T-helper 2 cell treated with Interferon-gamma antibody and Interleukin-4, amounts not matched to agents 5 μg/mL and 100 μg/mL, for 36 hours (primary cell): ENCODE measurements around the gene TAAR8.

Experiments
- DNase-seq: peaks from one replicate; pipeline ENCODE4 v3.0.0; 2021; ENCODE audit warnings: low spot score
- H3K27ac Mint-ChIP-seq: one replicate; pipeline ENCODE4 v1.8.0; 2021; ENCODE audit warnings: mild to moderate bottlenecking, mixed read lengths
- H3K27me3 Mint-ChIP-seq: one replicate; pipeline ENCODE4 v1.8.0; 2021; ENCODE audit warnings: low read depth, mixed read lengths
- H3K36me3 Mint-ChIP-seq: one replicate; pipeline ENCODE4 v1.8.0; 2021; ENCODE audit warnings: low read depth, mixed read lengths
- H3K4me1 Mint-ChIP-seq: one replicate; pipeline ENCODE4 v1.8.0; 2021; ENCODE audit warnings: low read depth, mixed read lengths
- H3K4me3 Mint-ChIP-seq: one replicate; pipeline ENCODE4 v1.8.0; 2022; ENCODE audit warnings: mild to moderate bottlenecking, moderate library complexity, mixed read lengths
- H3K9me3 Mint-ChIP-seq: one replicate; pipeline ENCODE4 v1.8.0; 2021; ENCODE audit warnings: mixed read lengths

The TAAR8 gene, protein sequence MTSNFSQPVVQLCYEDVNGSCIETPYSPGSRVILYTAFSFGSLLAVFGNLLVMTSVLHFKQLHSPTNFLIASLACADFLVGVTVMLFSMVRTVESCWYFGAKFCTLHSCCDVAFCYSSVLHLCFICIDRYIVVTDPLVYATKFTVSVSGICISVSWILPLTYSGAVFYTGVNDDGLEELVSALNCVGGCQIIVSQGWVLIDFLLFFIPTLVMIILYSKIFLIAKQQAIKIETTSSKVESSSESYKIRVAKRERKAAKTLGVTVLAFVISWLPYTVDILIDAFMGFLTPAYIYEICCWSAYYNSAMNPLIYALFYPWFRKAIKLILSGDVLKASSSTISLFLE

DNA sequence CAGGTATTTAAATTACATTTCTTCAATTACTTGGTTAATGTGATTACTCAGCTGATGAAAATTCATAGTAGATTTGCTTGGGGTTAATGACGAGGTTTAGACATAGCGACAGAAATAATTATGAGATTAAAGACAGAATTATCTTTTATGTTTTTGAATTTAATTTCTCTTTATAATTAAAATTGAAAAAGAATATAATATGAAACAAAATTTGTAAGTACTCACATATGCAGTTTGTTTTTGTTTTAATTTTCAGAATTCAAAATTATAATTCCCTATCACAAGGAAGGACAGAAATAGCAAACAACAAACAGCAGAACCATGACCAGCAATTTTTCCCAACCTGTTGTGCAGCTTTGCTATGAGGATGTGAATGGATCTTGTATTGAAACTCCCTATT lies at the start of gene TAAR8:
Gene TAAR8, plus strand, starts transcription at position 301 of the 400 bp plus-strand sequence. Its CDS starts 21 bp downstream, at position 322.
- Mint-ChIP-seq H3K36me3 (no peaks in the 10 kb centered on the region), H3K4me3 (no peak within 1 kb of the TSS), H3K27ac (no peak within 1 kb of the TSS), H3K4me1 (no peaks in the 10 kb centered on the region), H3K27me3 (peaks cover 14% of the 10 kb centered on the region), H3K9me3 (no peaks in the 10 kb centered on the region)
- DNase-seq = no peak

DNA sequence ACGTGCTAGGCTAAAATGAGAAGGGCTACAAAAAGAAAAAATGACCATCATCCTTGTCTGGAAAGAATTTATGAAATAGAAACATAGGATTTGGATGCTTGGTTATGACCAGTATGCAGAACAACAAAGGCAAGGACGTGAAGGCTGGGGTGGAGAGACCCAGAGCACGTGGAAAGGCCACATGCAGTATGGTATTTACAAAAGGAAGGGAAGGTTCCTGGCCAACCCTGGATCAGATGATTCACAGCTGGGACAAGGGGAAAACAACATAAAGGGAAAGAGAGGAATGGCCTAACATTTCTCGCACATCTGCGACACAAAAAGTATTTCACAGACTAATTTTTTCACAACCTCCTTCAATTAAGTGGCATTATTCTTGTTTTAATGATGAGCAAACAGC lies 47.7 kb upstream of the TAAR8 start:
- H3K9me3 Mint-ChIP-seq = no peaks in the 10 kb centered on the region
- H3K27me3 Mint-ChIP-seq = peaks cover 2% of the 10 kb centered on the region
- H3K4me3 Mint-ChIP-seq = no peak overlapping the region
- peaks cover 16% of the 10 kb centered on the region for H3K36me3 Mint-ChIP-seq
- peaks cover 10% of the 10 kb centered on the region for H3K4me1 Mint-ChIP-seq
- H3K27ac Mint-ChIP-seq = no peak overlapping the region
- DNase-seq = no peak

DNA sequence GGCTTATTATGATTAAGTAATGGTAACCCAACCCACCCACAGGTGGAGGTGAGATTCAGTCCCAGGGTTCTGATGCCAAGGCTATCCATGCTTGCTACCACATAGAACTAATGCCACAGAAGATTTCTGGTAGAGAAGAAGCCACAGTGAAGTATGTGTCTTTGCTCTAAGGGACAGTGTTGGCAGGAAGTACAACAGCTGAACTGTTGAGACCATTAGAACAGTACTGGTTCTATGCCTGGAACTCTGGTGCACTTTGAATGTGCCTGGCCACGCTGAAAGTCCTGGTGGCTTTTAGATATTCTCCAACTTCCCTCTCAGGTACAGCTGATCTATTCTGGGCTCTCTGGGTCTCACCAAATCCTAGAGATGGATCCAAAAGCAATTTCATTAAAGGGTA lies 47.3 kb upstream of the TAAR8 start:
- H3K36me3 Mint-ChIP-seq = peaks cover 12% of the 10 kb centered on the region
- no peak overlapping the region for H3K4me3 Mint-ChIP-seq
- no peaks in the 10 kb centered on the region for H3K9me3 Mint-ChIP-seq
- H3K4me1 Mint-ChIP-seq = peaks cover 6% of the 10 kb centered on the region
- H3K27me3 Mint-ChIP-seq = peaks cover 2% of the 10 kb centered on the region
- DNase-seq = no peak
- H3K27ac Mint-ChIP-seq = no peak overlapping the region

DNA sequence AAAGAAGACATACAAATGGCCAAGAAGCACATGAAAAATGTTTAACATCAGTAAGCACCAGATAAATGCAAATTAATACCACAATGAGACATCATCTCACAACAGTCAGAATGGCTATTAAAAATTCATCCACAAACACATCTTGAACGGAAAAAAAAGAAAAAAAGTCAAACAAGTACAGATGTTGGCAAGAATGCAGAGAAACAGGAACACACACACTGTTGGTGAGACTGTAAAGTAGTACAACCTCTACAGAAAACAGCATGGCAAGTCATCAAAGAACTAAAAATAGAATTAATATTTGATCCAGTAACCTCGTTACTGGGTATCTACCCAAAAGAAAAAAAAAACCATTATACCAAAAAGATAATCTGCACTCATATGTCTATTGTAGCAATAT lies 46.0 kb upstream of the TAAR8 start:
- no peak overlapping the region for H3K4me3 Mint-ChIP-seq
- peaks cover 13% of the 10 kb centered on the region for H3K4me1 Mint-ChIP-seq
- H3K27ac Mint-ChIP-seq = no peak overlapping the region
- peaks cover 2% of the 10 kb centered on the region for H3K27me3 Mint-ChIP-seq
- peaks cover 6% of the 10 kb centered on the region for H3K36me3 Mint-ChIP-seq
- no peaks in the 10 kb centered on the region for H3K9me3 Mint-ChIP-seq
- no peak for DNase-seq

DNA sequence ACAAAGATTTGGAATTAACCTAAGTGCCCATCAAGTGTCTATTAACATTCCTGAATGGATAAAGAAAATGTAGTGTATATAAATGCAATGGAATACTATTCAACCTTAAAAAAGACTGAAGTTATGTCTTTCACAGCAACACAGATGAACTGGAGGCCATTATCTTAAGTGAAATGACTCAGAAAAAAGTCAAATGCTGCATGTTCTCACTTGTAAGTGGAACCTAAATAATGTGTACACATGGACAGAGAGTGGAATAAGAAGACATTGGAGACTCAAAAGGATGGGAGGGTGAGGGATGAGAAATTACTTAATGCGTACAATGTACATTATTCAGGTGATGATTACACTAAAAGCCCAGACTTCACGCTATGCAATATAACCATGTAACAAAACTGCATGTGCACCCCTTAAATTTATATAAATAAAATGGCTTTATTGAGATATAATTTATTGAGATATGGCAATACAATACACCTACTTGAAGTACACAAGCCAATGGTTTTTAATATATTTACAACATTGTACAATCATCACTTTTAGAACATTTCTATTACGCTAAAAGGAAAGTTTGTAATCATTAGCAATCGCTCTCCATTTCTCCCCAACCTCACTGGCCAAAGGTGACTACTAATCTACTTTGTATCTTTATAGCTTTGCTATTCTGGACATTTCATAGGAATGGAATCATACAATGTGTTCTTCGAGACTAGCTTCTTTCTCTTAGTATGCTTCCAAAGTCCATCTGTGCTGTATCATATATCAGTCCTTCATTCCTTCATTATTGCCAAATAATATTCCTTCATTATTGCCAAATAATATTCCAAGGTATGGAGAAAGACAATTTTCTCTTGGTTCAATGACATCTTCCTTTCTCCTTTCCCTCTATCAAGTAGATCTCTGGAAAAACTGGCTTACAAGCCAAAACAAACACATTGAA lies 45.3 kb upstream of the TAAR8 start:
- no peak for DNase-seq
- H3K27ac Mint-ChIP-seq = no peak overlapping the region
- H3K27me3 Mint-ChIP-seq = peaks cover 2% of the 10 kb centered on the region
- no peak overlapping the region for H3K4me3 Mint-ChIP-seq
- H3K36me3 Mint-ChIP-seq = peaks cover 2% of the 10 kb centered on the region
- peaks cover 16% of the 10 kb centered on the region for H3K4me1 Mint-ChIP-seq
- no peaks in the 10 kb centered on the region for H3K9me3 Mint-ChIP-seq

DNA sequence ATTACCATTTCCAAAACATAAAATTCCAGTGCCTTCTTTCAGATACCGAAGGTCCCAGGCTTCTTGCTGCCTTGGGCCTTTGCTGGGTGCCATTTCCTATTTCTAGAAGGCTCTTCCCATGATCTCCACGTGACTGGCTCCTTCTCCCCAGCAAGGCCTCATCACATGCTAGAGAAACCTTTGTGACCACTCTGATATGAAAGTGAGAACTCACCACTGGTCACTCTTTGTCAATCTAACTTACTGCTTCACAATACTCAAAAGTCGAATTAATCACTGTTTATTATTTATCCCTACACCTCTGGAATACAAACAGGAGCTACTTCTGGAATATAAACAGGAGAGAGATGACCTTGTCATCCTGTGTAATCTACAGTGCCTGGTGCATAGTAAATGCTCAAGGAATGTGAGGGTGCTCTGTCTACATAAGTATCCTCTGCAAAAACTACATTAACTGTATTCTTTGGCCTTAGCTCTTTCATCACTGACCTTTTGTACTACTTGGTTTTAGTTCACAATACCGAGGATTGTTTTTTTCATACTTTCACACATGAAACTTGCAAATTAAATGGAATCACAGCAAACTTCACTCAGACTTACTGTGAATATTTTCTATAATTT lies 41.2 kb upstream of the TAAR8 start:
- Mint-ChIP-seq H3K27me3 (peaks cover 13% of the 10 kb centered on the region), H3K9me3 (no peaks in the 10 kb centered on the region), H3K27ac (no peak overlapping the region), H3K4me1 (peaks cover 24% of the 10 kb centered on the region), H3K36me3 (peaks cover 2% of the 10 kb centered on the region), H3K4me3 (peak overlapping the region; percentile 86)
- DNase-seq = no peak

DNA sequence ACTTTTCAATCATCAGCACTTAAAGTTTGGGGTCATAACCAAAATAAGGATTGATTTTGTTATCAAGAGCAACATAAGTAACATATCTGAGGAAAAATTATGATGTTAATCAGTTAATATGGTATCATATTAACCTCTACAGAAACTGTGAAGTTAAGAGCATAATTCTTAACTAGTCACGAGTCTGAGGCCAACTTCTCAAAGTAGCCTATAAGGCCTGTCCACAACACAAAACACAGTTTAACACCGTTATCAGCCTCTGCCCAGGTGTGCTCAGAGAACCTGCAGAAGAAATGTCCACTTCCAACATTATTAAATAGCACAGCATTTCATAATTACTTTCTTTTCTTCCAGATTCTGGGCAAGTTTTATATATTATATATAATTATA lies 40.6 kb upstream of the TAAR8 start:
- H3K4me1 Mint-ChIP-seq = peaks cover 21% of the 10 kb centered on the region
- DNase-seq = no peak
- H3K27me3 Mint-ChIP-seq = peaks cover 17% of the 10 kb centered on the region
- H3K27ac Mint-ChIP-seq = no peak overlapping the region
- H3K4me3 Mint-ChIP-seq = peak overlapping the region; percentile 86
- peaks cover 2% of the 10 kb centered on the region for H3K36me3 Mint-ChIP-seq
- H3K9me3 Mint-ChIP-seq = no peaks in the 10 kb centered on the region

DNA sequence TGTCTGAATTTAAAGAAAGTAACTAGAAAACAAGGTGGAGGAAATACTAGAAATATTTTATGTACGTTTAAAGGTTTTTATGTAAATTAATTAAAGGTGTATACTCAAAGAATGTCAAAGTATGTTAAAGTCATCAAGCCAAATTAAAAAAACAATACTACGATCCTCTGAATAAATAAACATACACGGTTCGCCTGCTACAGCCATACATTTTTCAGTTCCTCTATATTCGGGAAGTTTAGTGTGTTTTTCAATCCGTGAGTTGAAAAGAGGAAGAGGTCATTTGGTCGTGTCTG lies 40.2 kb upstream of the TAAR8 start:
- no peak for DNase-seq
- H3K27ac Mint-ChIP-seq = peak overlapping the region; percentile 64
- H3K36me3 Mint-ChIP-seq = peaks cover 2% of the 10 kb centered on the region
- peak overlapping the region; percentile 86 for H3K4me3 Mint-ChIP-seq
- H3K9me3 Mint-ChIP-seq = no peaks in the 10 kb centered on the region
- peaks cover 19% of the 10 kb centered on the region for H3K27me3 Mint-ChIP-seq
- H3K4me1 Mint-ChIP-seq = peaks cover 21% of the 10 kb centered on the region

DNA sequence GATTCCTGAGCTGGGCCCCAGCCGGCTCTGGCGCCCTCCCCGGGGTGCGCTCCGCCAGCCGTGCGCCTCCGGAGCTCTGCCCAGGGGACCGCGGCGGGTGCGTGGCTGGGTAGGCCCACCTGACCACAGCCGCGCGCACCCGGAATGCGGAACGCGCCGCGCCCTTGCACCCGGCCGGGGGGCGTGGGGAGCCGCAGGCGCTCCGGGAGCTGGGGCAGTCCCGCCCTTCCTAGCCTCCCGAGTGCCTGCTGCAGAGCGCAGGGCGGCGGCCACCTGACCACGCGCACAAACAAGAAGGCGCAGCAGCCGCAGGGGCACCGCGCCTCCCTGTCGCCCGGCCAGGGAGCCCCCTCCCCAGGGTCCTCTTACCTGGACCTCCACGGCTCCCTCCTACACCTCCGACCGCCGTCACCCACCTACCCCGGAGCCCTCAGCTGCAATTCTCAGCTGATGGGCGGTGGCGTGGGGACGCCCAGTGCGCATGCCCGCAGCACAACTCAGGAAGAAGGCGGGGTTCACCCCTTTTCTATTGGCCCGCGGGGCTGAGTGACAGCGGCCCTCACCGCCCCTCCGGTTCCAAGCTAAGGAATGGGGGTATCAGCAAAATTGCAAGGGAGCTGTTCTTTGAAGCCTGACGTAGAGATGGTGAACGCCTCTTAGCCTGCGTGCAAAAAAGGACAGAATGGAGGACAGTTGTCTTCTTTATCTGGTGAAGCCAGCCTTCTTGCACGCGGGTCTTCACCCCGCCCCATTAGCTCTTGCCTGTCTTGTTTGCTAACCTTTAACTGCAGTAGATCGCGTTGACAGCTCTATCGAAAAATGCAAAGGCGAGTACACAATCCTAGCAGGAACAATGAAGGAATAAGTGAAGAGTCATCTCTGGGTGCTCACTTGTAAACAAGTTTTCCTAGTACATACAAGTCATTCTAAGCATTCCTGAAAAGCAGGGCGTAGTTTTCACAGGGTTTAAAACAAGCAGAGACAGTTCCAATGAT lies 39.5 kb upstream of the TAAR8 start, which contains the start of gene STX7:
Gene STX7, minus strand, starts transcription at position 479 of the 995 bp plus-strand sequence. CDS start 9,586 bp downstream, outside the sequence.
- Mint-ChIP-seq H3K27me3 (peaks cover 21% of the 10 kb centered on the region), H3K4me1 (peaks cover 21% of the 10 kb centered on the region), H3K27ac (peak within 1 kb of the TSS; percentile 93), H3K4me3 (peak within 1 kb of the TSS; percentile 97), H3K36me3 (peaks cover 2% of the 10 kb centered on the region), H3K9me3 (no peaks in the 10 kb centered on the region)
- peak; percentile 87 for DNase-seq

DNA sequence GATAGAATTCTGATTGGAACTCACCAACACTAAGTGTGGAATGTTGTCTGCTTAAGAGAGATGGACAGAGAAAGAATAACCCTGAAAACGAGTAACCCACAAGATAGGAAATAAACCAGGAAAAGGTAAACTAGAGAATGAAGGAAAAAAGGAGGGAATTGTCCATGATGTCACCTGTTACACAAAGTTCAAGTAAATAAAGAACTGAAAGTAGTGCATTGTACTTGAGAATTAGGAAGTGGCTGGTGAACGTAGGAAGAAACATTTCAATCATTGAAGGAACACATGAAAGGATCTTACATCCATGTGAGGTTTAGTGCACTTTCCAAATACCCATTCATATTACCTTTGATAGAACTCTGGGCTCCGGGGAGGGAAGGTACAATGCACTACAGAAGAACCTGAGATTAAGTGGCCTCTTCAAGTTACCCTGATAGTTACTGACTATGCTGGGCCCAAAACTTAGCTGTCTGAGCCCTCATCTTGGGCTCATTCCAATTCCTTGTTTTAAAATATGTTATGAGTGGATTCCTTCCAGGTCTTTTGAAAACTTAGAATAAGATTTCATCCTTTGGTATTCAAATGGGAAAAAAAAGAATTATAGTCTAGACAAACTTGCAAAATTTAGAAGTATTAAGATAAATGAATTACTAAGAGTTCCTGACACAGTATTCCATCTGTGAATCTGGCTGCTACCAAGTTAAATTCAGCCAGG lies 38.5 kb upstream of the TAAR8 start:
- no peak for DNase-seq
- H3K27me3 Mint-ChIP-seq = peaks cover 26% of the 10 kb centered on the region
- peak overlapping the region; percentile 97 for H3K4me3 Mint-ChIP-seq
- no peaks in the 10 kb centered on the region for H3K36me3 Mint-ChIP-seq
- H3K9me3 Mint-ChIP-seq = no peaks in the 10 kb centered on the region
- H3K4me1 Mint-ChIP-seq = peaks cover 21% of the 10 kb centered on the region
- H3K27ac Mint-ChIP-seq = no peak overlapping the region

DNA sequence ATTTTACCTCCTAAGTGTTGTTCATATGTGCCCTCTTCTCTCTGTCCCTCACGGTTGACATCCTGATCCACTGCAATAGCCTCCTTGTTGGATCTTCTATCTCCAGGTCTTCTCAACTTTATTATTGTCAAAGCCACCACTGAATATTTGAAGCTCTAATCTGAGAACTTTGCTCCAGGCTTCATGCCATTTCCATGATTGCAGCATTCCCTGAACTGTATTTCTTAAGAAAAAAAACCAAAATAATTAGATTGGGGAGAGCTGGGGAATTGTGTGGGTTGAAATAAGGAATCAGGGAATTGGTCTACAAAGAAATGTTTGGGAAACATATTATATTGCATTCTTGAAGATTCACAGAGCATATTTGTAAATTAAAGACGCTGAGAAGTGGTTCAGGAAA lies 37.1 kb upstream of the TAAR8 start:
- H3K4me3 Mint-ChIP-seq = no peak overlapping the region
- peaks cover 21% of the 10 kb centered on the region for H3K4me1 Mint-ChIP-seq
- peaks cover 37% of the 10 kb centered on the region for H3K27me3 Mint-ChIP-seq
- H3K36me3 Mint-ChIP-seq = no peaks in the 10 kb centered on the region
- no peaks in the 10 kb centered on the region for H3K9me3 Mint-ChIP-seq
- DNase-seq = no peak
- no peak overlapping the region for H3K27ac Mint-ChIP-seq

DNA sequence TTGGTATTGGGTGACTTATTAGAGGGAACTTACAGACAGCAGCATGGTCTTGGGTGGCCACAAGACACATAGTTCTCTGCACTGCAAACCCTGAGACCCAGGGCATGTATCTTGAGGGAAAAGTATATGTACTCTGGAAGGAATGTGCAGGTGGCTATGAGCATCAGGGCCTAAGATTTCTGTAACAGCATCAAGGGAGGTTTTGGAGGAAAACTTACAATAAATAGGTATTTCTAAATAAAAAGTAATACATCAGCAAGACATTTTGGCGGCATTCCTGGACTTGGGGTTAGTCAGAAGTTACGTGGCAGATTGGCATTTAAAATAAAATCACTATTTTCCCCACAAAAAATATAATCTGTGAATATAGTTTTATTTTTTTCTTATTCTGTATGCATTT lies 31.5 kb upstream of the TAAR8 start:
- Mint-ChIP-seq H3K36me3 (no peaks in the 10 kb centered on the region), H3K27ac (no peak overlapping the region), H3K4me3 (no peak overlapping the region), H3K4me1 (no peaks in the 10 kb centered on the region), H3K9me3 (no peaks in the 10 kb centered on the region), H3K27me3 (peaks cover 67% of the 10 kb centered on the region)
- no peak for DNase-seq

DNA sequence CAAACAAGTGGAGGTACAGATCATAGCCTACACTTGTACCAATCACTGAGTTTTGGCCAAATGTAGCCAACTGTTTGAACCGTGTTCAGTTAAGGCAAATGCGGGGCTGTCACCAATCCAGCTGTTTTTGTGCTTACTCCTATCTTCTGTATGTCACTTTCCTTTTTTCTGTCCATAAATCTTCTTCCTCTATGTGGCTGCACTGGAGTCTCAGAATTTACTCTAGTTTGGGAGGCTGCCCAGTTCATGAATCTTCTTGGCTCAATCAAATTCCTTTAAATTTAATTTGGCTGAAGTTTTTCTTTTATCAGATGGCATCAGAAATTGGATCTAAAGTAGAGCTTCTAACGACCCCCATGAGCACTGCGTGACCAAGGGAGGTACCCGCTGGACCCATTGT lies 27.8 kb upstream of the TAAR8 start:
- no peaks in the 10 kb centered on the region for H3K9me3 Mint-ChIP-seq
- H3K27me3 Mint-ChIP-seq = peaks cover 52% of the 10 kb centered on the region
- no peak overlapping the region for H3K4me3 Mint-ChIP-seq
- no peak overlapping the region for H3K27ac Mint-ChIP-seq
- no peaks in the 10 kb centered on the region for H3K36me3 Mint-ChIP-seq
- DNase-seq = no peak
- no peaks in the 10 kb centered on the region for H3K4me1 Mint-ChIP-seq
